ENCODE results near the gene STYX. TPM values are rescaled to one million over a fixed set of nuclear protein-coding genes. Genes with fewer than 3 reads are reported as not detected.

Gene STYX
- total RNA-seq, 3 donors from 2014 or later = 8.1 to 14.4 (median 9.5) TPM

DNA sequence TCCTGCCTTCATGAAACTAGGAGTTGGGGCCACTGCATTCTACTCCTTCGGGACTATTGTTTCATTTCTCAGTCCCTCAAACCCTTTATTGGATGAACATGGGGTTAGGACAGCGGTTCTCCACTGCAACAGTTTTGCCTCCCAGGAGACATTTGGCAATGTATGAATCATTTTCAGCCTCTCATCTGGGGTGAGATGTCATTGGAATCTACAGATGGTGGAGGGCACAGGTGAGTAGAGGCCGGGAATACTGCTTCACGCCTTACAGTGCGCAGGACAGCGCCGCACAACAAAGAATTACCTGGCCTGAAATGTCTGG lies 62.1 kb downstream of the STYX start:
- Histone ChIP-seq H3K36me3 (ENCODE audit: low read depth) (no peaks in the 10 kb centered on the region), H3K4me3 (no peak overlapping the region), H3K9me3 (no peaks in the 10 kb centered on the region), H3K4me1 (ENCODE audit: low read depth) (peaks cover 9% of the 10 kb centered on the region)
- DNase-seq = no peak
- intact Hi-C loops (cut with DNase I, micrococcal nuclease) = no loop called here
- ATAC-seq = no peak
- TF ChIP-seq, protein P1, sequence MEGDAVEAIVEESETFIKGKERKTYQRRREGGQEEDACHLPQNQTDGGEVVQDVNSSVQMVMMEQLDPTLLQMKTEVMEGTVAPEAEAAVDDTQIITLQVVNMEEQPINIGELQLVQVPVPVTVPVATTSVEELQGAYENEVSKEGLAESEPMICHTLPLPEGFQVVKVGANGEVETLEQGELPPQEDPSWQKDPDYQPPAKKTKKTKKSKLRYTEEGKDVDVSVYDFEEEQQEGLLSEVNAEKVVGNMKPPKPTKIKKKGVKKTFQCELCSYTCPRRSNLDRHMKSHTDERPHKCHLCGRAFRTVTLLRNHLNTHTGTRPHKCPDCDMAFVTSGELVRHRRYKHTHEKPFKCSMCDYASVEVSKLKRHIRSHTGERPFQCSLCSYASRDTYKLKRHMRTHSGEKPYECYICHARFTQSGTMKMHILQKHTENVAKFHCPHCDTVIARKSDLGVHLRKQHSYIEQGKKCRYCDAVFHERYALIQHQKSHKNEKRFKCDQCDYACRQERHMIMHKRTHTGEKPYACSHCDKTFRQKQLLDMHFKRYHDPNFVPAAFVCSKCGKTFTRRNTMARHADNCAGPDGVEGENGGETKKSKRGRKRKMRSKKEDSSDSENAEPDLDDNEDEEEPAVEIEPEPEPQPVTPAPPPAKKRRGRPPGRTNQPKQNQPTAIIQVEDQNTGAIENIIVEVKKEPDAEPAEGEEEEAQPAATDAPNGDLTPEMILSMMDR (IDR thresholded peaks at IDR 0.05) = no peak

- H3K9me3 ChIP-seq = no peaks in the 10 kb centered on the region
Measured at GRCh38 chr14:52793061-52793460, 63.1 kb downstream of the STYX start.

GRCh38 chr14:52797653-52798052 lies 67.7 kb downstream of the STYX start:
- no peak for ATAC-seq
- H3K9me3 ChIP-seq = no peaks in the 10 kb centered on the region
- no peaks in the 10 kb centered on the region for H3K36me3 ChIP-seq (ENCODE audit: low read depth)
- intact Hi-C loops (cut with DNase I, micrococcal nuclease) = no loop called here
- TF ChIP-seq, protein P1 (IDR thresholded peaks at IDR 0.05) = no peak
- DNase-seq = no peak
- no peak overlapping the region for H3K4me3 ChIP-seq
- H3K4me1 ChIP-seq (ENCODE audit: low read depth) = no peaks in the 10 kb centered on the region

More at GRCh38 chr14:52793061-52793460, 63.1 kb downstream of the STYX start:
- ATAC-seq (no peak), DNase-seq (no peak)
- Histone ChIP-seq H3K4me1 (ENCODE audit: low read depth) (peaks cover 9% of the 10 kb centered on the region), H3K4me3 (no peak overlapping the region), H3K36me3 (ENCODE audit: low read depth) (no peaks in the 10 kb centered on the region)
- TF ChIP-seq, protein P1 (IDR thresholded peaks at IDR 0.05) = no peak
- intact Hi-C loops (cut with DNase I, micrococcal nuclease) = no loop called here

- ATAC-seq (no peak), DNase-seq (no peak)
- no peaks in the 10 kb centered on the region for H3K36me3 ChIP-seq (ENCODE audit: low read depth)
- no peak overlapping the region for H3K4me3 ChIP-seq
- intact Hi-C loops (cut with DNase I, micrococcal nuclease) = no loop called here
- no peaks in the 10 kb centered on the region for H3K9me3 ChIP-seq
- TF ChIP-seq, protein P1 (IDR thresholded peaks at IDR 0.05) = no peak
- no peaks in the 10 kb centered on the region for H3K4me1 ChIP-seq (ENCODE audit: low read depth)
Measured at GRCh38 chr14:52798826-52799225, 68.9 kb downstream of the STYX start.

DNA sequence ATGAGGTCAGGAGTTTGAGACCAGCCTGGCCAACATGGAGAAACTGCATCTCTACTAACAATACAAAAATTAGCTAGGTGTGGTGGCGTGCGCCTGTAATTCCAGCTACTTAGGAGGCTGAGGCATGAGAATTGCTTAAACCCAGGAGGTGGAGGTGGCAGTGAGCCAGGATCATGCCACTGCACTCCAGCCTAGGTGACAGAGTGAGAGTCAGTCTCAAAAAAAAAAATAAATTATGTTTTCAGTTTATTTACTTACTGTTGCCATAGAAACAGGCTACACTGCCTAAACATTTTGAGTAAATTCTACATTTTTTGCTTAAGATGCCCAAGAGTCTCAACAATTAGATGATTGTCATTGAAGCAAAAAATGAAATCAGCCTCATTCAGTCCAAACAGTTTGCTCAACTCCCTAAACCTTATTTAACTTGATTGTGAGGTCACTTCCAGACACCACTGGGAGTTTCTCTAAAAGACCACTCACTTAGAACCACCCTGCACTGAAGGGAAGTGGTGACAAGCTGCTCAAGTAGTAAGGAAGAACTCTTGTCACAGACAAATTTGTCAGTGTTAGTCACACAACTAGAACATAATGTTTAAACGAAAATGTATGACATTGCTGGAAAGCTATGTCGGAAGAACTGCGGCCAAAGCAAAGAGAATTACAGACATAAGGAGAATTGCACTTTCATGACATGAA lies 71.2 kb downstream of the STYX start:
- TF ChIP-seq, protein P1 (IDR thresholded peaks at IDR 0.05) = no peak
- Histone ChIP-seq H3K4me1 (ENCODE audit: low read depth) (no peaks in the 10 kb centered on the region), H3K36me3 (ENCODE audit: low read depth) (no peaks in the 10 kb centered on the region), H3K9me3 (no peaks in the 10 kb centered on the region), H3K4me3 (no peak overlapping the region)
- DNase-seq = no peak
- ATAC-seq = peak; percentile 17
- intact Hi-C loops (cut with DNase I, micrococcal nuclease) = no loop called here

GRCh38 chr14:52802597-52802996 lies 72.6 kb downstream of the STYX start:
- DNase-seq (no peak), ATAC-seq (no peak)
- Histone ChIP-seq H3K4me1 (ENCODE audit: low read depth) (no peaks in the 10 kb centered on the region), H3K9me3 (no peaks in the 10 kb centered on the region), H3K36me3 (ENCODE audit: low read depth) (no peaks in the 10 kb centered on the region), H3K4me3 (no peak overlapping the region)
- intact Hi-C loops (cut with DNase I, micrococcal nuclease) = no loop called here
- TF ChIP-seq, protein P1 (IDR thresholded peaks at IDR 0.05) = no peak
